ENCODE data around the gene MLLT6. TPM values are rescaled to one million over a fixed set of nuclear protein-coding genes. Genes with fewer than 3 reads are reported as not detected.

The MLLT6 gene
- total and polyA plus RNA-seq, 2 of the 4 experiments (the other 2 are of a cell fraction): 7.2 to 21.2 TPM

- H3K4me1 ChIP-seq (ENCODE audit: control insufficient read depth, insufficient read depth, low read length): peaks cover 15% of the 10 kb centered on the region
- no peak overlapping the region for H3K4me3 ChIP-seq (ENCODE audit: insufficient read depth, low read depth, low read length)
- no peak overlapping the region for H2BK15ac ChIP-seq (ENCODE audit: low read depth, low read length)
- no TSS peak for BruUV-seq (replicated peaks)
- no peak overlapping the region for H2AFZ ChIP-seq (replicated peaks; ENCODE audit: low read length, poor library complexity)
- ChIA-PET CTCF (no interaction called here), POLR2A (ENCODE audit: unreplicated experiment) (no interaction called here)
- in situ Hi-C loops (cut with MboI; ENCODE audit: low sequenced_read_pairs) (no loop called here), intact Hi-C loops (cut with micrococcal nuclease) (no loop called here), dilution Hi-C loops (cut with HindIII; ENCODE audit: low sequenced_read_pairs, unreplicated experiment) (no loop called here)
- H2AK9ac ChIP-seq (replicated peaks; ENCODE audit: low read depth, low read length, poor library complexity): no peak overlapping the region
- no peak overlapping the region for H2AK5ac ChIP-seq (ENCODE audit: low read depth, low read length)
- H3K4me2 ChIP-seq (ENCODE audit: low read depth, low read length): no peak overlapping the region
- H2BK5ac ChIP-seq (ENCODE audit: low read depth, low read length, poor library complexity, severe bottlenecking): no peak overlapping the region
- no peak overlapping the region for H4K8ac ChIP-seq (ENCODE audit: low read depth in 2 of 2, low read length in 2 of 2)
- no peak overlapping the region for H2BK20ac ChIP-seq (ENCODE audit: low read depth, low read length)
- H3K9me3 ChIP-seq (ENCODE audit: control insufficient read depth, insufficient read depth, low read length): no peaks in the 10 kb centered on the region
- no peak for DNase-seq
- no peaks in the 10 kb centered on the region for H3K27me3 ChIP-seq (ENCODE audit: control insufficient read depth, insufficient read depth, low read length)
- peaks cover 71% of the 10 kb centered on the region for H4K20me1 ChIP-seq (ENCODE audit: insufficient read depth, low read length)
- no peak overlapping the region for H3K27ac ChIP-seq (ENCODE audit: insufficient read depth, low read length)
- no peak overlapping the region for H3K14ac ChIP-seq (replicated peaks; ENCODE audit: low read depth, low read length)
- no peak for ATAC-seq (ENCODE audit: low read depth)
- H3K4ac ChIP-seq (ENCODE audit: low read depth, low read length): no peak overlapping the region
- TF ChIP-seq RAD21 (IDR thresholded peaks at IDR 0.05; ENCODE audit: low read length) (no peak), CHD1 (IDR thresholded peaks at IDR 0.05; ENCODE audit: low read depth, low read length) (no peak), ELK1 (IDR thresholded peaks at IDR 0.05; ENCODE audit: borderline replicate concordance, low read depth, low read length) (no peak), USF2 (IDR thresholded peaks at IDR 0.05; ENCODE audit: low read depth, low read length) (no peak), NFE2L2 (IDR thresholded peaks at IDR 0.05; ENCODE audit: low read depth, low read length) (no peak), MXI1 (IDR thresholded peaks at IDR 0.05; ENCODE audit: borderline replicate concordance, low read depth, low read length) (no peak), CEBPB (IDR thresholded peaks at IDR 0.05; ENCODE audit: low read depth, low read length) (no peak), POLR2A (IDR thresholded peaks at IDR 0.05; ENCODE audit: low read depth, low read length) (no peak), SMC3 (IDR thresholded peaks at IDR 0.05; ENCODE audit: low read depth, low read length) (no peak), MAFK (IDR thresholded peaks at IDR 0.05; ENCODE audit: low read depth, low read length) (no peak), FOS (IDR thresholded peaks at IDR 0.05; ENCODE audit: low read depth, low read length) (no peak), MAZ (IDR thresholded peaks at IDR 0.05; ENCODE audit: borderline replicate concordance, low read depth, low read length) (no peak), BHLHE40 (IDR thresholded peaks at IDR 0.05; ENCODE audit: low read depth, low read length) (no peak), CTCF (conservative IDR thresholded peaks at IDR 0.05; ENCODE audit: low read depth, low read length) (no peak), RCOR1 (IDR thresholded peaks at IDR 0.05; ENCODE audit: insufficient replicate concordance, low read length) (no peak), RFX5 (IDR thresholded peaks at IDR 0.05; ENCODE audit: low read depth, low read length) (no peak)
- H3K9ac ChIP-seq (ENCODE audit: low read depth, low read length): no peak overlapping the region
- peaks cover 10% of the 10 kb centered on the region for H3K9me1 ChIP-seq (ENCODE audit: insufficient read depth, low read length)
- H2BK120ac ChIP-seq (ENCODE audit: low read depth, low read length): no peak overlapping the region
- H3K36me3 ChIP-seq (ENCODE audit: control insufficient read depth, insufficient read depth, low read length): peaks cover 43% of the 10 kb centered on the region
- peaks cover 15 to 73% of the 10 kb centered on the region in 2 experiments for H3K79me1 ChIP-seq (ENCODE audit: low read depth in 1 of 2, low read length in 2 of 2)
- H3K18ac ChIP-seq (ENCODE audit: low read depth, low read length): no peak overlapping the region
- WGBS, 2 experiments (ENCODE audit: extremely low coverage in 2 of 2, insufficient read length in 1 of 2): no CpG with 5 or more reads among the region's 14 CpGs
- H4K91ac ChIP-seq (ENCODE audit: insufficient read depth, low read depth, low read length): no peak overlapping the region
- H3K23ac ChIP-seq (ENCODE audit: low read depth, low read length): no peak overlapping the region
- H4K5ac ChIP-seq (ENCODE audit: low read depth, low read length): no peak overlapping the region
- no peak overlapping the region for H3K56ac ChIP-seq (ENCODE audit: extremely low read depth, insufficient read depth, low read length)
Observed at GRCh38 chr17:38739305-38739704, 34.2 kb downstream of the MLLT6 start.
